K562 (cell line): ENCODE measurements around the gene UPK3A.

Experiments
- BRF1 ChIP-seq: IDR thresholded peaks from 3 replicates; pipeline ENCODE4 v1.6.1; 2011; ENCODE audit warnings: borderline replicate concordance, mild to moderate bottlenecking; ENCODE audit not compliant: insufficient read length; ENCODE audit errors: extremely low read depth
- EZH2 ChIP-seq: IDR thresholded peaks from 2 replicates; pipeline ENCODE4 v1.6.1; 2012; ENCODE audit warnings: low read depth, mild to moderate bottlenecking, inconsistent platforms, low read length, borderline replicate concordance
- TF ChIP-seq, protein P1 (sequence below): fragments of 250-450 bp; sonication (Bioruptor Pico); IDR thresholded peaks from 2 replicates; pipeline ENCODE4 v1.5.1; 2021; ENCODE audit warnings: mild to moderate bottlenecking

DNA sequence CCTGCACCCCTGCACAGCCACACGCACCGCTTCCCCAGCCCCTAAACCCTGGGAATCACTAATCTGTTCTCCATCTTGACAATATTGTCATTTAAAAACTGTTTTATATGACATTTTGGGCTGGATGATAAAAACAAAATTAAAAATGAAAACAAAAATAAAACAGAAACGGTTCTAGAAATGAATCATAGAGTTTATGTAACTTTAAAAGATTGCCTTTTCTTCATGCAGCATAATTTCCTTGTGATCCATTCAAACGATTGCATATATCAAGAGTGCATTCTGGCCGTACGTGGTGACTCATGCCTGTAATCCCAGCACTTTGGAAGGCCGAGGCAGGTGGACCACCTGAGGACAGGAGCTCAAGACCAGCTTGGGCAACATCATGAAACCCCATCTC, 18.4 kb downstream of the UPK3A start:
- TF ChIP-seq, protein P1, sequence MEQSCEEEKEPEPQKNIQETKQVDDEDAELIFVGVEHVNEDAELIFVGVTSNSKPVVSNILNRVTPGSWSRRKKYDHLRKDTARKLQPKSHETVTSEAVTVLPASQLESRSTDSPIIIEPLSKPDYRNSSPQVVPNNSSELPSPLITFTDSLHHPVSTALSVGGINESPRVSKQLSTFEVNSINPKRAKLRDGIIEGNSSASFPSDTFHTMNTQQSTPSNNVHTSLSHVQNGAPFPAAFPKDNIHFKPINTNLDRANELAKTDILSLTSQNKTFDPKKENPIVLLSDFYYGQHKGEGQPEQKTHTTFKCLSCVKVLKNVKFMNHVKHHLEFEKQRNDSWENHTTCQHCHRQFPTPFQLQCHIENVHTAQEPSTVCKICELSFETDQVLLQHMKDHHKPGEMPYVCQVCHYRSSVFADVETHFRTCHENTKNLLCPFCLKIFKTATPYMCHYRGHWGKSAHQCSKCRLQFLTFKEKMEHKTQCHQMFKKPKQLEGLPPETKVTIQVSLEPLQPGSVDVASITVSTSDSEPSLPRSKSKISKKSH (CRISPR knock-in tag), result no peak
- TF ChIP-seq EZH2 (no peak), BRF1 (no peak)
